DLD1 (cell line): ENCODE measurements around the gene MARK1.

Experiments used
- in situ Hi-C: cut with HindIII; loops from 2 replicates; pipeline ENCODE4 v1.10.0; 2017; ENCODE audit warnings: low sequenced_read_pairs

MARK1 gene

GRCh38 chr1:220708936-220709801 lies 181.2 kb downstream of the MARK1 start:
- in situ Hi-C loops: no loop called here

DNA sequence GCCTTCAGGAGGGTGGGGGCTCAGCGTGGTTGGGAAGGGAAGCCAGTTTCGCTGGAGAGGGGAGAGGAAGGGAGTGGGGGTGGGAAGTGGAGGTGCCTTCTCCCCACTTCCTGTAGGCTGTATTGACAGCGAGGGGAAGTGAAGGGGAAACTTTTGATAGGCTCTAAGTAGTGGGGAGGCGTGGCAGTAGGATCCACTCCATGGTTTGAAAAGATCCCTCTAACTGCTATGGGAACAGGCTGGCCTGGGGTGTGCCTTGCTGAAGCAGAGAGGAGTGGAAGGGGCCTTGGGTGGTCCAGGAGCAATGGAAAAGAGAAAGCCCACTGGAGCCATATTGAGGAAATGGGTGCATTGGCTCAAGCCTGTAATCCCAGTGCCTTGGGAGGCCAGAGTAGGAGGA lies 182.4 kb downstream of the MARK1 start:
- in situ Hi-C loops: no loop called here

DNA sequence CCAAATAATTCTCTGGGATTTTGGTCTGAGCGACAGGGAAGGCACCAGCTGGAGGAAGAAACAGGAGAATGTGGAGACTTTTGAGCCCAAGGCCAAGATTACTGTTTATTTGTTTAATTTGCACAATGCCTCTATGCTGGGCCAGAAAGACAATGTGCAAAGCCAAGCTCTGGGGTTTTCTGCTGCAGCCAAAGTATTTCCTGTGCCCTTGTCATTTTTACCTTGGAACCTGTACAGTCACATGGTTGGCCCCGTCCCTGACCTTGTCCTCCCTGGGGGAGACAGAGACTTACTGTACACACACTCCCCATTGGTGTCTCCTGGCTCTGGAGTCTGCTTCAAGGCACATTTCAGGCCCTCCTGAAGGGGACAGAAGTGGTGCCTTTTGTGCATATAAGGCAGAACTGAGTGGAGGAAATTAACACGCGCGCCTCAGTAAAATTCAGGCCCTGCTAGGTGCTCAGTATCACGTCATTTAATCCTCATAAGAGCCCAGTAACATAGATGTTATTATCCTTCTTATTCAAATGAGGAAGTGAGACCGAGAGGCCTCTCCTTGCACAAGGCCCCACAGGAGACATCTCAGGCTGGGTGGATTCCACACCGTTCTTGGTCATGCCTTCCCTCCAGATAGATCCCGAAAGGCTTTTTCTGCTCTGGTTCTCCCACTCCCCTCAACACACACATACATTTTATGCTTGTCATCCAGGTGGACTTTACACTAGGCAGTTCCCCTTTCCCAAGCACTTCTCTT lies 183.3 kb downstream of the MARK1 start:
- in situ Hi-C loops: no loop called here
